ENCODE results near the gene PGM5. TPM values are rescaled to one million over a fixed set of nuclear protein-coding genes. Genes with fewer than 3 reads are reported as not detected.

PGM5 gene
- total RNA-seq, 2 experiments from 2014 or later, result not detected

GRCh38 chr9:68577774-68578591, 221.6 kb downstream of the PGM5 start:
- H3K9me3 Mint-ChIP-seq, result no peaks in the 10 kb centered on the region
- H3K27ac Mint-ChIP-seq, result no peak overlapping the region
- no peak for DNase-seq
- no peaks in the 10 kb centered on the region for H3K36me3 Mint-ChIP-seq
- peaks cover under 1% of the 10 kb centered on the region for H3K27me3 Mint-ChIP-seq
- no peak overlapping the region for H3K4me3 Mint-ChIP-seq
- H3K4me1 Mint-ChIP-seq, result no peaks in the 10 kb centered on the region

Other genes starting within 250 kb of the PGM5 start
- 10 to 100 TPM; 45.2 to 49.0 TPM for gene ZNG1C, start 114.6 kb upstream of the PGM5 start, total RNA-seq
- under 1 TPM in 1 of 2 experiments, not detected in 1; 0.14 TPM for gene FOXD4L3, start 53.7 kb upstream of the PGM5 start, total RNA-seq
- gene TMEM252, start 184.3 kb downstream of the PGM5 start, total RNA-seq, result not detected

All from activated naive CD8-positive, alpha-beta T cell treated with anti-CD3 and anti-CD28 coated beads for 36 hours (primary cell).